Mesenteric fat pad (tissue), 1 donor: ENCODE data around the gene RAD21L1. TPM values are rescaled to one million over a fixed set of nuclear protein-coding genes. Genes with fewer than 3 reads are reported as not detected.
"Not testable (repeated sequence)": the region's sequence is repeated elsewhere in the genome, so short reads cannot be mapped to it uniquely, and the experiment has no call there.

Source experiments
- DNase-seq: peaks from one replicate; pipeline ENCODE4 v3.0.0-alpha.2; 2020; ENCODE audit warnings: low spot score
- total RNA-seq: library from RNA; stranded (reverse); fragmentation: NEBNext Ultra II Directional; extraction: Animal tissue kit (Norgen Biotek cat#: 25700); gene quantifications from one replicate; pipeline ENCODE4 v1.2.1, GENCODE V29; 2021
- donor health status: DM: yes; HTN: yes; CAD: no.

RAD21L1 gene
- total RNA-seq, 1 donor from 2014 or later, result not detected

DNA sequence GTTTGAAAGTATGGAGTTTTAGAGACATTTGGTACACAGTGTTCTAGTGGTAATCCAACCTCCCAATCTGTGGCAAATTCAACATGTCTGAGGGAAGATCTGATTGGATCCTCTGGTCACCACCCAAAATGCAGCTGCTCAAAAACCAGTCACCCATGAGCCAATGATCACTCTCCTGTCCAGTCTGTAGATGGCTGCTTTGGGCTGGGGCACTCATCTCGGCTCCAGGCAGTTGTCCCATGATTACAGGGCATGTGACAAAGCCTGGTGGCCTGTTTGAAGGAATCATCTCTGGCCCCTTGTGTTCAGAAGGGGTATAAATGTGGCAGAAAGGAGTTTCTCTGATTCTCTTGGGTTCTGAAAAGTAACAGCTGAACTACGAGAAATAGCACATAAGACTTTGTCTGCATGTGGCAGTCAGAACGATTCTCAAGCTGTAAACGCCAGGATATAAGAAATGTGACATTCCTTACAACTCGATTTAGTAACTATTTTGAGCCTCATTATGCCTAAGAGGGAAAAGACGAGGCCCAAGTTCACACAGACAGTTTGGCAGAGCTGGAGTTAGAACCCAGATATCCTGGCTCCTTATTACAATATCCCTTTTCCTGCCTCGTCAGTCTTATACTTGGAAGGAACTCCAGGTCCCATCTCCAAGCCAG is 26.5 kb upstream of the RAD21L1 start:
- DNase-seq, result no peak

DNA sequence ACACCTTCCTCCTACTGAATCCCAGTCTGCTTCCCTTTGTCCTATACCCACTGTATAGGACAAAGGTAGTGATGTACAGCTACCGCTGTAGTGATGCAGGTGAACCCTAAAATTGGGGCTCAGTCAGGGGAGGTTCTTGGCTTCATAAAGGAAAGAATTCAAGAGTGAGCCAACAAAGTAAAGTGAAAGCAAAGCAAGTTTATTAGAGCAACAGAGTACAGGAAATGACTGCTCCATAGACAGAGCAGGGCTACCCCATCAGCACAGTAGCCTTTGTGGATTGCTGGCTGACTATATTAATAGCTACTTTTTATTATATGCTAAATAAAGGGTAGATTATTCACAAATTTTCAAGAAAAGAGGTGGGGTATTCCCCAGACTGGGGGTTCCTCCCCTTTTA is 25.9 kb upstream of the RAD21L1 start:
- DNase-seq, result no peak

DNA sequence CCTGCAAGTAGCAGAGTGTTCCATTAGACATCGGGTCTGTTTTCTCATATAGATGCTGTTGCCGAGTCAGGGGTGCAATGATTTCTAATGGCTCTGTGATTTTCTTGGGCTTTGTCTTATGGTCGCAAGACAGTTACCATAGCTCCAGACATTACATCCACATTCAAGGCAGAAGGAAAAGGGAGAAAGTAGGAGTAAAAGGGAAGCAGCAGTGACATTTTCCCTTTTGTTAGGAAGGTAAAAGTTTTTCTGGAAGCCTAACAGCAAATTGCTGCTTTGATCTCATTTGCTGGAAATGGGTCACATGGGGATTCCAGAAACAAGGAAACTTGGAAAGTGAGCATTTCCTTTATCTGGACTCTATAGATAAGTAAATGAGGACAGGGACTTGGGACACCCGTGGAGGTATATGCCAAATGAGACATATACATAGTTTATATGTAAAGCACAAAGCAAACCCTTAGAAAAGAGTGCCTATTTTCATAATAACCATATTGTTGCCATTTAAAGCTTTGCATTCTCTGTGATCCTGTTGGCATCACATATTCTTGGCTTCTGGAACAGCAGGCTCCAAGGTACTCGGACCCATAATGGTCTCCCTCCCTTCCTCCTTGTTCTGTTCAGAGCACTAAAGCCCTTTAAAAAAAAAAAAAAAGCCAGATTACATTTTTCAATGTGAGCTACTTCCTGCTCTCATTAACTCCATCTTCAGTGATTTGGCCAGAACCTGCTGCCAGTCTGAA is 22.9 kb upstream of the RAD21L1 start, which contains the start of gene C20orf202:
Gene C20orf202 (plus strand): TSS at position 693 of the 743 bp plus-strand sequence. CDS start 132 bp downstream, outside the sequence.
- DNase-seq, result no peak

DNA sequence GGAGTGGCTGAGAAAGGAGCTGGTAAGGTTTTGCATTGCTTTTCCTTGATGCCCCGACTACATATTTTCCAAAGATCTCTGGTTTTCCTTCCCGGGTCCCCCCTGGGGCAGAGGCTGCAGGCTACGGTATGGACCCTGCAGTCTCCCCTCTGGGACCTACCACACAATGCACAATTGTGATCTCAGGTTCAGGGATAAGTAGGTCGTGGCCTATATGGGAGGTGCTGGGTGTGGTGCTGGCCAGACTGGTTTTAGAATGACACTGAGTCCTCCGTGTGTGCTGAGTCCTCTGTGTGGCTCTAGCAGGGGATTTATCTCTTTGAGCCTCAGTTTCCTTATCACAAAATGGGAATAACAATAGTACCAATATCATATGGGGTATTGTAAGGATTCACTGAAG is 22.2 kb upstream of the RAD21L1 start:
- no peak for DNase-seq

DNA sequence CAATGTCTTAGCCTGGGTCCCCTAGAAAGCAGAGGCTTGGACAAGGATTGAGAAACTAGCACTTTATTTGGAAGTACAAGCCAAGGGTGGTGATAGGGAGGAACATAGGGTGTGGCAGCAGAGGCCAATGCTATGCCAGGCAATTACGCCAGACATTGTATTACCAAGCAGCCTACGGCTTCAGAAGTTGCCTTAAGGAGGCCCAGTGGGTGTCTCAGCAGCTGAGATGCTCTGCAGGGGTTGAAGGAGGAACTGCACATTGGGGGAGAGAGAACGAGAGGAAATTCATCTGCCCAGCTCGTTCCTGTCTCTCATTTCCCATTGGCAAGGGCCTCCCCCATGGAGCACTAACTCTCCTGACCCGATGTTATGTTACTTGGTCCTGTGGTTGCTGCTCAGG is 21.7 kb upstream of the RAD21L1 start:
- no peak for DNase-seq

DNA sequence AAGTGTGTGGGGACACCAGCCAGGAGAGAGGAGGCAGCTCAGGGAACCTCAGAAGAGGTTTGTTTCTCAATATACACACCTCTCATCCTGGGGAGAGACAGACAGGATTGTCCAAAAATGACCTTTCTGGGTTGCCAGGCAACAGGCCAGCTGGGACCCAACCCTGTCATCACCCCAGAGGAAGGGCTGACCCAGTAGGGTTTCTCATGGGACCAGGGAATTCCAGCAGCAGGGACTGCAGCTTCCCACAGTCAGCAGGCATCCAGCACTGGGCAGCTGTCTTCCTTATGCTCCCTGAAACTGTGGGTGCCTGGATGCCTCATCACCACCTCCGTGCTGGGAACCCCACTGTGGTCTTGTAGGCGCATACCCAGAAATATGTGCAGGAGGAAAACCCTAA is 21.3 kb upstream of the RAD21L1 start:
- no peak for DNase-seq

DNA sequence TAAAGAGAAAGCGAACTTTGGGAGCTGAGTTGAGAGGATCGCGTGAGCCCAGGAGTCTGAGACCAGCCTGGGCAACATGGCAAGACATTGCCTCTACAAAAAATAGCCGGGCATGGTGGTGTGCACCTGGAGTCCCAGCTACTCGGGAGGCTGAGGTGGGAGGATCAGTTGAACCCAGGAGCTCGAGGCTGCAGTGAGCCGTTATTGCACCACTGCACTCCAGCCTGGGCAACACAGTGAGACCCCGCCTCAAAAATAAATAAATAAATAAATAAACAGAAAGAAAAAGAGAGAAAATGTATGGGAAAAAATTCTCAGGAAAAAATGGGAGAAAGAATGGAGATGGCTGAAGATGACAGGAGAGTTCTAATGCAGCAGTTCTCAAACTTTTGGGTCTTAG is 20.0 kb upstream of the RAD21L1 start:
- DNase-seq, result no peak

DNA sequence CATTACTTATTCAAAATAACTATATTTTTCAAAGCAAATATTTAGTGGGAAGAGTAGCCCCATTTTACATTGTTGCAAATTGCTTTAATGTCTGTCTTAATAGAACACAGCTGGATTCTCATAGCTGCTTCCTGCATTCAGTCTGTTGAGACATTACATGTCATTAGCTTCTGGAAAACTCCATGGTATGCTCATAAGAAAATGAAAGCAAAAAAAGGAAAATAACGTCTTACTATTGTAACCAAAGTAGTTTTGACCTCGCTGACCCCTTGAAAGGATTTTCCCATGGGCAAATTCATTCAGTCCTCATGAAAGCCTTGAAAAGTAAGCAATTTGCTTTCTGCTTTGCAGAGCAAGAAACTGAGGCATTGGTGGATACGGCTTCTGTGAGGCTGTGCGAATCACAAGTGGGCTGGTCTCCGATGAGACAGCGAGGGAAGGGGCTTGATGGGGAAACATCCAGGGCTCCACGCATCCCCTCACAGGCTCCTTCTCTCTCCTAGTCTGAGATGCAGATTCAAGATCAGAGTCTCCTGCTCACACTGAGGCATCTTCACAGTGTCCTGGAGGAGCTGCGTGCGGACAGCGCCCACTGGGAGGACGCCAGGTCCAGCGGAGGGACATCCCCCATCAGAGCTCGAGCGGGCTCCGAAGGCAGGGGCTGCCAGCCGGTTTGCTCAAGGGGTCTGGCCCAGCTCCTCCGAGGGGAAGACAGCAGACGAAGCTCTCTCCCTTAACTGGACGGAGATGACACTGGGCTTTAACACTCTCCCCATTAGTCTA is 19.3 kb upstream of the RAD21L1 start:
- no peak for DNase-seq

DNA sequence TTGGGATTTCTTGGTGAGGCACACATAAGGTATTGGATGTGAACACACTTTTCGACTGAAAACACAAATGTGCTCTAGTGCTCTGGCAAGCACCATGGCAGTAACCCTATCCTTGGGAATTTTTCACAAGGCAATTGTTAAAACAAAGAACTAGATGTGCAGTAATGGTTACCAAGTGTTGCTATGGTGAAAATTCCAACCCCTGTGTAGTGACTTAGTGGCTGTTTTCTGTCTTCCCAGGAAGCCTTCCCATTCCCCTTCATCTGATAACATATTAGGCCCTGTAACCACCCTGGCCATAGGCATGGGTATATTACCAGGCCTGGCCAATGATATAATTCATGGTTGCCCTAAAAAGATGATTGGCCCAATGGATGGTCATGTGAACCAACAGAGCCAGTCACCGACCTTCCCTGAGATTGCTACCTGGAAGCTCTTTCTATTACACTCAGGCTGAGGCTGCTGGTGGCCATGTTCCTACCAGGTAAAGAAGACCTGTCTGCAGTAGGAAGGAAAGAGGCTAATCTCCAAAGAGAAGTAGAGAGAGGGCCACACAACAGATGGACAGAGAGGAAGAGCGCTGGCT is 18.5 kb upstream of the RAD21L1 start:
- no peak for DNase-seq

DNA sequence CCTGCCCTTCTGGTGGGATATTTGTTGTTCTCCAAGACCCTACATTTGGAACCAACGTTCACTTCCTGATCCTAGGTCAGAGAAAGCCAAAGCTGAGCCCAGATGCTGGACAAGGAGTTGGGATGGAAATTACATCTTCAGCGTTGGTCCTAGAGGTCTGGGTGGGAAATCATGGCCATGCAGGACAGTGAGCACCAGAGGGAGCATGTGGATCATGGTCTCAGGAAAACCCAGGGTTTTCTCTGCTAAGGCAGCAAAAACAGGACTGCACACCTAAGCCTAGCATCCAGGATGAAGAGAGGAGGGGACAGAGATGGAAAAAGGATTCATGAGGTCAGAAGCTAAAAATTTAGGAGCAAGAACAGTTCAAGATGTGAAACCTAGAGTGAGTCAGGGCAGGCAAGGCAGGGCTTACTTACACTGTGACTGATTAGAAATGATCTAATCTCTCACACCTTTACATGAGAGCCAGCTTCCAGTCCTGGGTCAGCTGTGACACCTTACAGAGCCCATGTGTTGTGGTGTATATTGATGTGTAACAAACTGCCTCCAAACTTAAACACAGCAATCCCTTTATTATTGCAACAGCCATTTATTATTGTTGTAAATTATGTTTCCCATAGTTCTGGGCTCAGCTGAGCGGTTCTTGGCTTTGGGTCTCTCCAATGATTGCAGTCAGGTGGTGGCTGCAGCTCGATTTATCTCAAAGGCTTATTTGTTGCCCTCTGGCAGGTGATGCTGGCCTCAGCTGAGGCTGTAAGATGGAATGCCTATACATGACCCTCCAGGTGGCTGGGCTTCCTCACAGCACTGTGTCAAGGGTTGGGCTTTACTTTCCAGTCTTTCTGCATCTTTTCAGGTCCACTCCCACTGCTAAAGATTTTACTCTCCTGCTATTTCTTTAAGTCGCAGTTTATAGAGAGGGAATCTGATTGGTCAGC is 16.1 kb upstream of the RAD21L1 start:
- no peak for DNase-seq

DNA sequence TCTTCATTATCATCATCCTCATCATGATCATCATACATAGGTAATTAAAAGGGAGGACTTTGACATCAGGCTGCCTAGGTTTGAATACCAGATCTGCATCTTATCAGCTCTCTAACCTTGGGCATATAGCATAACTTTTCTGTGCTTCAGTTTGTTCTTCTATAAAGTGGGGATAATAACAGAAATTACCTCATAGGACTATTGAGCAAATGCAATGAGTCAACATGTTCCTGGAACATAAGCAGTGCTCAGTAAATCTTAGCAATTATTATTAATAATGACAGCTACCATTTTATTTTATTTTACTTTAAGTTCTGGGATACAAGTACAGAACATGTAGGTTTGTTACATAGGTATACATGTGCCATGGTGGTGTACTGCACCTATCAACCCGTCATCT is 15.3 kb upstream of the RAD21L1 start:
- no peak for DNase-seq

DNA sequence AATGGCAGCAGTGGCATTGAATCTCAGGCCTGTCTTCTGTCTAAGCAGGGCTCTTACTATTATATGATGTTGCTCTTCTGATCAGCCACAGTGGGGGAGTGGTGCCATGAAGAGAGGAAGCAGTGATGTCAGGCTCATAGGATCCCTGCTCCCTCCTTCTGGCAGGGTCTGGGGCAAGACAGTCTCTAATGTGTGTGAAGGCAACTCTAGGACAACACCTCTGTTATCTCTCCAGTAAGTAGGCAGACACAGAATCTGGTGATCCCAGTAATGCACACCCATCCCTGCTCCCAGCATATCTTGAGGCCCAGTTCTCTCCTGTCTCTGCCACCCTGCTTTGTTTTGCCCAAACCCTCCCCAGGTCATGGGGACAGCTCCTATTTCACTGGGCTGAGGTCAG is 13.8 kb upstream of the RAD21L1 start:
- no peak for DNase-seq

DNA sequence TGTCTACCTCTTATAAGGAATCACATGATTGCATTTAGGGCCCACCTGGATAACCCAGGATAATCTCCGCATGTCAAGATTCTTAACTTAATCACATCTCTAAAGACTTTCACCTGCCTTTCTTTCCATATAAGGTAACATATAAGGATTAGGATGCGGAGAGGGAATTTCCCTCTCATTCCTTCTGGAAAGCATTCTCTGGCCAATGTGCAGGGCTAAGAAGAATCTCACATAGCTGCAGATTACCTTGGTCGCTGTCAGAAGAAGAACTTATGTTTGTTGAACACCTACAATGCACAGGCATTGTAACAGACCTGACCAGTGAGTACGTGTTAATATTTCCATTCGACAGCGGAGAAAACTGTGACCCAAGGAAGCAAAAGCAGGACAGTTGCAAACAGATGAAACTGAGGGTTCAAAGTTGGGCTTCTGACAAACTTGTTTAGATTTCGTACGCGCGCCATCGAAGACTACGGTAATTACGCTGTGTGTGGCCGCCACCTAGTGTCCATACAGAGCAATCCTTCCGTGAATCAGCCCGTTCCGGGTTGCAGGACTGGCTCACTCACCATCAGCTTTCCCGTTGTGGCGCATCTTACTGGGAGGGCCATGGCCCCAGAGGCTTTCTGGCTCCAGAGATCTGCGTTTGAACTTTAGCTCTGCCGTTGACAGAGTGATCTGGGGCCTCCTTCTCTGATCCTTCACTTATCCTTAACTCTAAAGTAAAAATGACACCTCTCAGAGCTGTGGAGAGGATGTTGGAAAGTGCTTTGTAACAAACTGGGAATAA is 13.0 kb upstream of the RAD21L1 start:
- no peak for DNase-seq

DNA sequence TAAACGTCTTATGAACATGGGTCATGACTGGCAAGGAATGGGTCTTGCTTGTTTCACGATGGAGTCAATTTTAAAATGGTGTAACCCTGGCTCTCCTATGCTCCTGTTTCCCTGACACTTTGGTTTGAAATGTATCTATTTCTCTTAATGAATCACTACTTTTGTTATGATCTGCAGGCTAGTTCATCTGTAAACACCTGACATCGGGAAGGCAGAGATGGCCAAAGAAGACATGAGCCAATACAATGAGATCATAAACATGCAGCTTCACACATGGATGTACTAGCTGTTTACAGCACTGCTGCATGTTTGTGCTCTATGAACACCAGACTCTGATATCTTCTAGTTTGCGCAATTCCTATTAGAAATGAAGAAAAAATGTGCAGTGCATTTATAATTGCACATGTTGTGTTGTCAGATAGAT is 11.0 kb upstream of the RAD21L1 start:
- no peak for DNase-seq

DNA sequence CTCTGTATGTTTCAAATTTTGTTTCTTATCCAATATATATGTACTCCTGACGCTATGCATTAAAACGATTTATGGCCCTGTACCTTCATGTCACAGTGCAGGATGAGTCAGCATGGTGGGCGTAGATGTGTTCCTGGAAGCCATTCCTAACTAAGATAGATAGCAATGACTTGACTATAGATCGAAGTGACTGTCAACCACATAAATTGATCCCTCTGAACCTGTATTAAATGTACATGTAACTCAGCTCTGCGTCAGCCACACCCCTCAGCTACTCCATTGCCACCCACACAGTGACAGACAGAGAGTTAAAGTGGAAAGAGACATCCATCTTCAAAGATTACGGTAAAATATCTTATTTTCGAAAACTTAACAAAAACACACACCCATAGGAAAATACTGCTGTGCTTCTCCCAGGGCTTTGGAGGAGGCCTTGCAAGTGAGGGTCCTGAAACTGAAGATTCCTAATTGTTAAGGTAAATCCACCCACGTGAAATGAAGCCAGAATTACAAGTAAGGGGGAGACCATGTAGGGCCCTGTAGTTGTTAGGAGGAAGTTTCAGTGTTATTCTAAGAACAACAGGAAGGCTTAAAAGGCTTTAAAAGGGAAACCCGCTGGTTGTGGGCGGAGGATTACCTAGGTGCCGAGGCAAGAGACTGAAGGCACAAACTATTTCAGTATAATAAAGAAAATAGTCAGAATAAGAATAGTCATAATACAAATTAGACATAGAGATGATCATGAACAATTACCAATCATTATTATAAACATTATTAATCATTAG is 10.3 kb upstream of the RAD21L1 start:
- no peak for DNase-seq

DNA sequence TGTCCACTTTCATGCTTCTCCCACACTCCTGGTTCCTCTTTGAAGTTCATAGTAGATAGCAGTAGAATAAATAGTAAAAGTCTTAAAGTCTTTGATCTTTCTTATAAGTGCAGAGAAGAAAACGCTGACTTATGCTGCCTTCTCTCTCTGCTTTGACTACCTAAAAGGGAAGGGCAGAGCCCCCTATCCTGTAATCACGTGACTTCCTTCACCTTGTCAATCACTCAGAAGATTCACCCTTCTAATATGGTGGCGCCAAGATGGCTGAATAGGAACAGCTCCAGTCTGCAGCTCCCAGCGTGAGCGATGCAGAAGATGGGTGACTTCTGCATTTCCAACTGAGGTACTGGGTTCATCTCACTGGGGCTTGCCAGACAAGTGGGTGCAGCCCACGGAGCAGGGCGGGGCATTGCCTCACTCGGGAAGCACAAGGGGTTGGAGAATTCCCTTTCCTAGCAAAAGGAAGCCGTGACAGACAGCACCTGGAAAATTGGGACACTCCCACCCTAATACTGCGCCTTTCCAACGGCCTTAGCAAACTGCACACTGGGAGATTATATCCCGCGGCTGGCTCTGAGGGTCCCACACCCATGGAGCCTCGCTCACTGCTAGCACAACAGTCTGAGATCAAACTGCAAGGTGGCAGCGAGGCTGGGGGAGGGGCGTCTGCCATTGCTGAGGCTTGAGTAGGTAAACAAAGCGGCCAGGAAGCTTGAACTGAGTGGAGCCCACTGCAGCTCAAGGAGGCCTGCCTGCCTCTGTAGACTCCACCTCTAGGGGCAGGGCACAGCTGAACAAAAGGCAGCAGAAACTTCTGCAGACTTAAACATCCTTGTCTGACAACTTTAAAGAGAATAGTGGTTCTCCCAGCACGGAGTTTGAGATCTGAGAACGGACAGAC is 9.1 kb upstream of the RAD21L1 start:
- not testable (repeated sequence) for DNase-seq

DNA sequence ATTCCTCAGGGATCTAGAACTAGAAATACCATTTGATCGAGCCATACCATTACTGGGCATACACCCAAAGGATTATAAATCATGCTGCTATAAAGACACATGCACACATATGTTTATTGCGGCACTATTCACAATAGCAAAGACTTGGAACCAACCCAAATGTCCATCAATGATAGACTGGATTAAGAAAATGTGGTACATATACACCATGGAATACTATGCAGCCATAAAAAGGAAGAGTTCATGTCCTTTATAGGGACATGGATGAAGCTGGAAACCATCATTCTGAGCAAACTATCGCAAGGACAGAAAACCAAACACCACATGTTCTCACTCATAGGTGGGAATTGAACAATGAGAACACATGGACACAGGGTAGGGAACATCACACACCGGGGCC is 3.1 kb upstream of the RAD21L1 start:
- DNase-seq, result not testable (repeated sequence)
